Vagina (tissue), 2 donors: Measurements from ENCODE around the gene TBC1D8. TPM values are rescaled to one million over a fixed set of nuclear protein-coding genes. Genes with fewer than 3 reads are reported as not detected.

ENCODE experiments used
- DNase-seq, 2 donors: peaks; one replicate each; pipeline ENCODE4 v3.0.0-alpha.2; 2017; ENCODE audit errors: extremely low spot score in 2 of 2
- H3K27ac ChIP-seq: fragments of 200-600 bp; sonication (generic); one replicate; pipeline ENCODE4 v1.5.1; 2019
- H3K27me3 ChIP-seq: fragments of 200-600 bp; sonication (generic); one replicate; pipeline ENCODE4 v1.5.1; 2019
- H3K36me3 ChIP-seq, 2 donors: fragments of 200-600 bp; sonication (generic); one replicate each; pipeline ENCODE4 v1.5.1; 2017 to 2019
- H3K4me1 ChIP-seq: fragments of 200-600 bp; sonication (generic); one replicate; pipeline ENCODE4 v1.5.1; 2019
- H3K4me3 ChIP-seq, 2 donors: fragments of 200-600 bp; sonication (generic); 1 replicate in 1 of 2; 2 replicates in 1 of 2; pipeline ENCODE4 v1.5.1; 2016 to 2019
- H3K9me3 ChIP-seq: fragments of 200-600 bp; sonication (generic); one replicate; pipeline ENCODE4 v1.5.1; 2019
- POLR2A ChIP-seq, 2 donors: fragments of 450-650 bp; IDR thresholded peaks; one replicate each; pipeline ENCODE4 v1.6.1; 2017; ENCODE audit warnings: antibody characterized with exemption in 2 of 2, mild to moderate bottlenecking in 2 of 2, moderate library complexity in 2 of 2
- POLR2AphosphoS5 ChIP-seq, 2 donors: sonication (generic); formaldehyde crosslinking; IDR thresholded peaks; one replicate each; pipeline ENCODE4 v1.9.0; 2017; ENCODE audit warnings: antibody characterized with exemption in 2 of 2, mild to moderate bottlenecking in 2 of 2, low read depth in 1 of 2; ENCODE audit not compliant: insufficient read depth in 1 of 2
- intact Hi-C: fragments of 100-400 bp; cut with DNase I; formaldehyde crosslinking; loops from one replicate; pipeline ENCODE4 v1.15.1; 2023
- total RNA-seq: library from RNA; depleted of rRNA; stranded (reverse); fragments of >200 nt; gene quantifications from one replicate; pipeline ENCODE4 v1.2.3, GENCODE V29; 2016
- TF ChIP-seq, protein P1 (sequence below), 3 experiments: fragments of 450-650 bp in 2 of 3; fragments of 200-600 bp in 1 of 3; sonication (generic) in 1 of 3; IDR thresholded peaks; one replicate each; pipeline ENCODE4 v1.5.1; 2017 to 2019; ENCODE audit warnings: antibody characterized with exemption in 3 of 3, mild to moderate bottlenecking in 2 of 3, moderate library complexity in 2 of 3

The TBC1D8 gene
- total RNA-seq, 1 donor from 2014 or later = 72.2 TPM

DNA sequence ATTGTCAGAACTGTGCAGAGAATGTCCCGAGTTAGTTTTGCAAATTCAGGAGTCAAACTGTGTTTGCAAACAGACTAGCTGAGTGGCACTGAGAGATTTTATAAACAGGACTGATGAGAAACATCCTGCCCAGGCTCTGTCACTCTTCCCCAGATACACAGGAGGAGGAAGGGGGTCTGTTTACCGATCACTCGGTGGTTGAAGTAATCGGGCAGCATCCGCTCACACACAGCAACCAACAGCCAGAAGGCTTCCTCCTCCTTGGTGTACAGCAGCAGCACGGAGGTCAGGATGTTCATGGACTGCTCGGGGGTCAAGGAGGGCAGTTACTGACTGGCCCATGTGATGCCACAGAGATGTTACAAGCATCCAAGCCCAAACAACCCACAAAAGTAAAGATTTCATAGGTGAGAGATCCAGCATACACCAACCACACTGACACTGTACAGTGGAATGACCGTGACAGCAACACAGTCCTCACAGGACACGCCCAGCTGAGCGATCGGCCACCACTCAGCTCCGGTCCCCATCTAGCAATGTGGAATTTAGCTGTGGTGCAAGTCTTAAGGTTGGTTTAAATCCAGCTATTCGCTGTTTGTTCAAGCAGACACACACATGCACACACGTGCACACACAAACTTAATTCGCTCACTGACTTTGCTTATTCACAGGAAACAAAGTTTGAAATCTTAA is 119.0 kb downstream of the TBC1D8 start:
- DNase-seq = no peak
- intact Hi-C loops = no loop called here
- TF ChIP-seq POLR2A (IDR thresholded peaks at IDR 0.05) (no peak), POLR2AphosphoS5 (IDR thresholded peaks at IDR 0.05; ENCODE audit: insufficient read depth in 1 of 2, low read depth in 1 of 2) (no peak)
- TF ChIP-seq, protein P1, sequence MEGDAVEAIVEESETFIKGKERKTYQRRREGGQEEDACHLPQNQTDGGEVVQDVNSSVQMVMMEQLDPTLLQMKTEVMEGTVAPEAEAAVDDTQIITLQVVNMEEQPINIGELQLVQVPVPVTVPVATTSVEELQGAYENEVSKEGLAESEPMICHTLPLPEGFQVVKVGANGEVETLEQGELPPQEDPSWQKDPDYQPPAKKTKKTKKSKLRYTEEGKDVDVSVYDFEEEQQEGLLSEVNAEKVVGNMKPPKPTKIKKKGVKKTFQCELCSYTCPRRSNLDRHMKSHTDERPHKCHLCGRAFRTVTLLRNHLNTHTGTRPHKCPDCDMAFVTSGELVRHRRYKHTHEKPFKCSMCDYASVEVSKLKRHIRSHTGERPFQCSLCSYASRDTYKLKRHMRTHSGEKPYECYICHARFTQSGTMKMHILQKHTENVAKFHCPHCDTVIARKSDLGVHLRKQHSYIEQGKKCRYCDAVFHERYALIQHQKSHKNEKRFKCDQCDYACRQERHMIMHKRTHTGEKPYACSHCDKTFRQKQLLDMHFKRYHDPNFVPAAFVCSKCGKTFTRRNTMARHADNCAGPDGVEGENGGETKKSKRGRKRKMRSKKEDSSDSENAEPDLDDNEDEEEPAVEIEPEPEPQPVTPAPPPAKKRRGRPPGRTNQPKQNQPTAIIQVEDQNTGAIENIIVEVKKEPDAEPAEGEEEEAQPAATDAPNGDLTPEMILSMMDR (IDR thresholded peaks at IDR 0.05) = no peak
- H3K9me3 ChIP-seq = no peaks in the 10 kb centered on the region
- H3K4me1 ChIP-seq = no peaks in the 10 kb centered on the region
- H3K36me3 ChIP-seq = peaks cover 0 to 44% of the 10 kb centered on the region in 2 donors
- no peak overlapping the region for H3K27ac ChIP-seq
- no peak overlapping the region for H3K4me3 ChIP-seq
- H3K27me3 ChIP-seq = no peaks in the 10 kb centered on the region

DNA sequence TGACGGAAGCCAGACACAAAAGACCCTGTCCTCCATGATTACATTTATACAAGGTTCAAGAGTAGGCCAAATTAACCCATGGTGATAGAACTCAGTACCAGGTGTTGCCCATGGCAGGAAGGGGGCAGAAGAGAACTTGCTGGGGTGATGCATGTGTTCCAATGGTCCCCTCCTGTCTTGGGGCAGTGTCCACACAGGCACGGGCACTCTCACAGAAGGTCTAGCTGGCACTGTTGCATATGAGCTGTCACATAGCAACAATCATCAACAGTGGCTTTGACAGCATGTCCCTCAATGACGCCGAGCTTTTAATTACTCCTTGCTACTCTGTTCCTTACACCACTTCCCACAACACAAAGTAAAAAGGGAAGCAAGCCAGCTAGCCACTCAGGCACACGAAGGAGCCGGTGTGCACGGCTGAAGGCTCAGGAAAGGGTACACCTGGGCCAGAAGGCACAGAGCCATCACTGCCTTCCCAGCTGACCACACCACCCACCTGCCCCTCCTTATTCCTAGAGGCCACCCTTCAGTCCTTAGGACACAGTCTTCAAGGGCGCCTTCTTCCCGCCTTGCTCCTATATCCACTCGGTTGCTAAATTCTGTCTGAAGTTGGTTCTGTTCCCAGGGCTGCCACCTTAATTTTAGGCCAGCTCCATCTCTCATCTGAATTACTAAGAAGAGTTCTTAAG is 120.2 kb downstream of the TBC1D8 start:
- peaks cover 0 to 36% of the 10 kb centered on the region in 2 donors for H3K36me3 ChIP-seq
- intact Hi-C loops = no loop called here
- DNase-seq = no peak

DNA sequence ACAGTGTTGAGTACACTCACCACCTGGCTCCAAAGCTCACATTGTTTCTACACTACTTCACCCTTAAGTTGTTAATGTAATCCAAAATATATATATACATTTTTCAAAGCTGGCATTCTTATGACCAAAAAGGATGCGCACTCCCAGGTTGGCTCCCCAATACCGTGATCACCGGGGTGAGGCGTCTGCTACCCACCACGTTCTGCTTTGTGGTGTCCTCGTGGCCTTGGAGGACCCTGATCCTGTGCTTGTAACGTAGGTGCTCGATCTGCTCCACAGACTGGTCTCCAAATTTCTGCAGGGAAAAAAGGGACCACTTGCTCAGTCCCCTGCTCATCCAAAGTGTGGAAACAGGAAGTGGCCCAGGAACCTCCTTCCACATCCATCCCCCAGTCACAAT is 123.3 kb downstream of the TBC1D8 start:
- Histone ChIP-seq H3K9me3 (no peaks in the 10 kb centered on the region), H3K27me3 (no peaks in the 10 kb centered on the region), H3K4me1 (no peaks in the 10 kb centered on the region), H3K27ac (no peak overlapping the region), H3K4me3 (no peak overlapping the region), H3K36me3 (peaks cover 0 to 15% of the 10 kb centered on the region in 2 donors)
- intact Hi-C loops = no loop called here
- no peak for TF ChIP-seq POLR2A (IDR thresholded peaks at IDR 0.05)
- TF ChIP-seq, protein P1 (IDR thresholded peaks at IDR 0.05) = no peak
- TF ChIP-seq POLR2AphosphoS5 (IDR thresholded peaks at IDR 0.05; ENCODE audit: insufficient read depth in 1 of 2, low read depth in 1 of 2) = no peak
- no peak for DNase-seq

More for the DNA sequence above, 120.2 kb downstream of the TBC1D8 start:
- H3K27ac ChIP-seq = no peak overlapping the region
- H3K9me3 ChIP-seq = no peaks in the 10 kb centered on the region
- H3K27me3 ChIP-seq = no peaks in the 10 kb centered on the region
- H3K4me1 ChIP-seq = no peaks in the 10 kb centered on the region
- no peak overlapping the region for H3K4me3 ChIP-seq
- TF ChIP-seq, protein P1 (IDR thresholded peaks at IDR 0.05) = no peak
- TF ChIP-seq POLR2A (IDR thresholded peaks at IDR 0.05) (no peak), POLR2AphosphoS5 (IDR thresholded peaks at IDR 0.05; ENCODE audit: insufficient read depth in 1 of 2, low read depth in 1 of 2) (no peak)

DNA sequence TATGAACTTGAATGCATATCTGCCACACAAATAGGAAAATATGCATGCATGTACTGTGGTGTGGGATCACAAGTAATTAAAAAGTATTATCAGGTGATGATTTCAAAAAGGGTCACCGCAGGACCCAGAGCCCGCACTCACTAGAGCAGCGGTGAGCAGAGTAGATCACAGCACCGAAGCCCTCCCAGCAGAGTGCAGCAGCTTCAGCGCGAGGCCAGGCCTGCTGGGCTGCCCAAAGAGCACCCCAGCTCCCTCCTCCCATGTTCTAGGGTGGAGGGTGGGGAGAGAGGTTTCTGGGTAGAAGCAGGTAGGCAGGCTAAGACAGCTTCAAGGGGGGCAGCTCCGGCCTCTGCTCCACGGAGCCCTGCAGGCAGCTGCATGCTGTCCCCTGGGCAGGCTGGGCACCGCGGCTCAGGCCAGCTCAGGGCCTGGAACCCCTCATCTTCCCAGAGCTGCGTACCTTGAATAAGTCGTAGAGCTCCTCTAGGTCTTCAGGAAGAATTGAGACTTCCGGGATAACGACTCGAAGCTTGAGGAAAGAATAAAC is 124.2 kb downstream of the TBC1D8 start:
- Histone ChIP-seq H3K27ac (no peak overlapping the region), H3K4me3 (no peak overlapping the region), H3K4me1 (no peaks in the 10 kb centered on the region), H3K9me3 (no peaks in the 10 kb centered on the region), H3K27me3 (no peaks in the 10 kb centered on the region), H3K36me3 (peaks cover 0 to 8% of the 10 kb centered on the region in 2 donors)
- no peak for DNase-seq
- intact Hi-C loops = no loop called here
- no peak for TF ChIP-seq POLR2A (IDR thresholded peaks at IDR 0.05)
- TF ChIP-seq POLR2AphosphoS5 (IDR thresholded peaks at IDR 0.05; ENCODE audit: insufficient read depth in 1 of 2, low read depth in 1 of 2) = no peak
- TF ChIP-seq, protein P1 (IDR thresholded peaks at IDR 0.05) = no peak
